HAP-1 (cell line): Measurements from ENCODE around the gene PDE9A.
A peak's percentile ranks its signal among the peaks of the same experiment; 100 is the strongest.

Experiments used
- DNase-seq, 2 experiments: peaks; one replicate each; pipeline ENCODE4 v3.0.0-alpha.2; 2016 to 2020; ENCODE audit warnings: low spot score in 2 of 2
- H3K27me3 ChIP-seq: fragments of 250-450 bp; sonication (Bioruptor Pico); 2 replicates; pipeline ENCODE4 v1.5.1; 2020; ENCODE audit warnings: low read depth, mild to moderate bottlenecking, moderate library complexity
- H3K36me3 ChIP-seq: fragments of 250-450 bp; sonication (Bioruptor Pico); replicated peaks from 2 replicates; pipeline ENCODE4 v1.5.1; 2020; ENCODE audit warnings: mild to moderate bottlenecking
- H3K4me1 ChIP-seq: fragments of 250-450 bp; sonication (Bioruptor Pico); 2 replicates; pipeline ENCODE4 v1.5.1; 2020; ENCODE audit warnings: mild to moderate bottlenecking
- H3K4me3 ChIP-seq: fragments of 250-450 bp; sonication (Bioruptor Pico); 2 replicates; pipeline ENCODE4 v1.5.1; 2020; ENCODE audit warnings: mild to moderate bottlenecking, moderate library complexity
- H3K9me3 ChIP-seq: fragments of 250-450 bp; sonication (Bioruptor Pico); 2 replicates; pipeline ENCODE4 v1.5.1; 2020; ENCODE audit warnings: mild to moderate bottlenecking, moderate library complexity
- in situ Hi-C: fragments of 300-500 bp; cut with MboI; formaldehyde crosslinking; loops from 3 replicates; pipeline ENCODE4 v1.14.3; 2020; ENCODE audit warnings: low sequenced_read_pairs, inconsistent platforms, mixed read lengths

Gene PDE9A

GRCh38 chr21:42670884-42671283 lies 17.5 kb downstream of the PDE9A start:
- in situ Hi-C loops = no loop called here
- Histone ChIP-seq H3K36me3 (no peaks in the 10 kb centered on the region), H3K27me3 (no peaks in the 10 kb centered on the region), H3K4me3 (no peak overlapping the region), H3K9me3 (no peaks in the 10 kb centered on the region), H3K4me1 (peaks cover 4% of the 10 kb centered on the region; the same call in 1 of the 2 replicates)
- no peak for DNase-seq

- no peak overlapping the region for H3K4me3 ChIP-seq
- H3K36me3 ChIP-seq = no peaks in the 10 kb centered on the region
- peaks cover 2% of the 10 kb centered on the region; the same call in 1 of the 2 replicates for H3K27me3 ChIP-seq
- in situ Hi-C loops = no loop called here
- no peak for DNase-seq
- H3K4me1 ChIP-seq = peaks cover 4% of the 10 kb centered on the region; the same call in 1 of the 2 replicates
- no peaks in the 10 kb centered on the region for H3K9me3 ChIP-seq
These were observed 18.6 kb downstream of the PDE9A start for GRCh38 chr21:42671778-42672593.

GRCh38 chr21:42672699-42673458 lies 19.5 kb downstream of the PDE9A start:
- in situ Hi-C loops = no loop called here

GRCh38 chr21:42673633-42674328 lies 20.4 kb downstream of the PDE9A start:
- H3K4me3 ChIP-seq = no peak overlapping the region
- in situ Hi-C loops = no loop called here
- peaks cover 4% of the 10 kb centered on the region; the same call in 1 of the 2 replicates for H3K4me1 ChIP-seq
- H3K27me3 ChIP-seq = peaks cover 17% of the 10 kb centered on the region
- no peaks in the 10 kb centered on the region for H3K36me3 ChIP-seq
- no peaks in the 10 kb centered on the region for H3K9me3 ChIP-seq
- DNase-seq = no peak

More at GRCh38 chr21:42672699-42673458, 19.5 kb downstream of the PDE9A start:
- no peaks in the 10 kb centered on the region for H3K9me3 ChIP-seq
- H3K36me3 ChIP-seq = no peaks in the 10 kb centered on the region
- H3K4me1 ChIP-seq = peaks cover 4% of the 10 kb centered on the region; the same call in 1 of the 2 replicates
- H3K27me3 ChIP-seq = peaks cover 8% of the 10 kb centered on the region
- H3K4me3 ChIP-seq = no peak overlapping the region
- DNase-seq = no peak

GRCh38 chr21:42674351-42674940 lies 21.0 kb downstream of the PDE9A start:
- in situ Hi-C loops = no loop called here
- DNase-seq = peak; percentile 34 to 76
- H3K27me3 ChIP-seq = peaks cover 17% of the 10 kb centered on the region

GRCh38 chr21:42675403-42675802 lies 22.0 kb downstream of the PDE9A start:
- Histone ChIP-seq H3K4me3 (no peak overlapping the region), H3K4me1 (peaks cover 4% of the 10 kb centered on the region; the same call in 1 of the 2 replicates), H3K36me3 (no peaks in the 10 kb centered on the region), H3K9me3 (no peaks in the 10 kb centered on the region), H3K27me3 (peaks cover 17% of the 10 kb centered on the region)
- DNase-seq = no peak
- in situ Hi-C loops = no loop called here

More at GRCh38 chr21:42674351-42674940, 21.0 kb downstream of the PDE9A start:
- H3K4me1 ChIP-seq = peaks cover 4% of the 10 kb centered on the region; the same call in 1 of the 2 replicates
- H3K4me3 ChIP-seq = no peak overlapping the region
- H3K9me3 ChIP-seq = no peaks in the 10 kb centered on the region
- H3K36me3 ChIP-seq = no peaks in the 10 kb centered on the region

DNA sequence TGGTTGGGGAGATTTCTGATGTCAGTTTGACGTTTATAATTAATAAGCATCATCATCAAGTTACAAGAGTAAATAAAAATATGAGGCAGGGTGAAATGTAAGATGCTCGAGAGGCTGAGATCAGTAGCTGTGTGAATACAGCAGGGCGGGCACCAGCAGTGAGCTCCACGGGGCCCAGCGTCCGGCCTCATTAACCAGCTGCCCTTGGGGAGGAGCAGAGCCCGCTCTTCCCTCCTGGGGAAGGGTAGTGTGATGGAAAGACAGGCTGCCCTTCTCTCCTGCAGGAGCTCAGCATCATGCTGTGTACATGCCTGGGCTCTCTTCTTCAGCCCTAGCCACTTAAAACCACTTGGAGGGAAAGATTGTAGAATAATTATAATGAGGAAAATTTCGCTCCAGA lies 23.4 kb downstream of the PDE9A start:
- Histone ChIP-seq H3K4me3 (no peak overlapping the region), H3K36me3 (no peaks in the 10 kb centered on the region), H3K4me1 (peaks cover 4% of the 10 kb centered on the region; the same call in 1 of the 2 replicates), H3K27me3 (peaks cover 17% of the 10 kb centered on the region), H3K9me3 (no peaks in the 10 kb centered on the region)
- in situ Hi-C loops = no loop called here
- no peak for DNase-seq

DNA sequence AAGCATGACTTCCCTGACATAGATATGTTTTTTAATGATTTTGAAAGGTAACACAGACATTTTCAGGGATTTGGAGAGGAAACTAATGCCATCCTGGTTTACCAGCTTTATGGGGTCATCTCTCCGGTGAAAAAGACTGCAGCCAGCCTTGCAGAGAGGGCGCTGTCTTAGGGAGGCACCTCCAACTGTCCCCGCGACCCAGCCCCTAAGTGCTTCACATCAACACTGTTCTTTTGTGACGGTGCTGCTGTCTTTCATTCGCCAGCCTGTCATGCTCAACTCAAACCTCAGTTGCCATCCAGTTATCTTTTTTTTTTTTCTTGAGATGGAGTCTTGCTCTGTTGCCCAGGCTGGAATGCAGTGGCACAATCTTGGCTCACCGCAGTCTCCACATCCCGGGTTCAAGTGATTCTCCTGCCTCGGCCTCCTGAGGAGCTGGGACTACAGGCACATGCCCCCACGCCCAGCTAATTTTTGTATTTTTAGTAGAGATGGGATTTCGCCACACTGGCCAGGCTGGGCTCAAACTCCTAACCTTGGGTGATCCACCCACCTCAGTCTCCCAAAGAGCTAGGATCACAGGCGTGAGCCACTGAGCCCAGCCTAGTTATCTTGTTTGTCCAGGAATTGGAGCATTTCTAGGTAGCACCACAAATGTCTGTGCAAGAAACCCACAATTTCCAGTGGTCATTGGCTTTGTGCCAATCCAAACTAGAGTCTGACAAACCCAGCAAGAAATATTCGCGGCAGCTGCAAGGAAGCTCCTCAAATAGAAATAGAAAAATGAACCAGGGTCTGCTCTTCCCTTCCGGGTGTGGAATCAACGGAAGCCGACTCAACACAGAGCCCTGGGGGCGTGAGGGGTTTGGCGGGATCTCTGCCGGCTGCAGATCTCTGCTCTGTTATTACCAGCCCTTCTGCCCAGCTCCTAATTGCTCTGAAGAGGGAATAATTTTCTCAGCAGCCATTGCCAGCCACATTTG lies 24.2 kb downstream of the PDE9A start:
- in situ Hi-C loops = no loop called here
- H3K4me1 ChIP-seq = peaks cover 4% of the 10 kb centered on the region; the same call in 1 of the 2 replicates
- no peak overlapping the region for H3K4me3 ChIP-seq
- H3K27me3 ChIP-seq = peaks cover 17% of the 10 kb centered on the region
- DNase-seq = no peak
- no peaks in the 10 kb centered on the region for H3K36me3 ChIP-seq
- no peaks in the 10 kb centered on the region for H3K9me3 ChIP-seq

- H3K9me3 ChIP-seq = no peaks in the 10 kb centered on the region
- in situ Hi-C loops = no loop called here
- H3K4me1 ChIP-seq = peaks cover 4% of the 10 kb centered on the region; the same call in 1 of the 2 replicates
- H3K4me3 ChIP-seq = no peak overlapping the region
- no peak for DNase-seq
- peaks cover 17% of the 10 kb centered on the region for H3K27me3 ChIP-seq
- H3K36me3 ChIP-seq = no peaks in the 10 kb centered on the region
These were observed 25.3 kb downstream of the PDE9A start for GRCh38 chr21:42678618-42679295.

DNA sequence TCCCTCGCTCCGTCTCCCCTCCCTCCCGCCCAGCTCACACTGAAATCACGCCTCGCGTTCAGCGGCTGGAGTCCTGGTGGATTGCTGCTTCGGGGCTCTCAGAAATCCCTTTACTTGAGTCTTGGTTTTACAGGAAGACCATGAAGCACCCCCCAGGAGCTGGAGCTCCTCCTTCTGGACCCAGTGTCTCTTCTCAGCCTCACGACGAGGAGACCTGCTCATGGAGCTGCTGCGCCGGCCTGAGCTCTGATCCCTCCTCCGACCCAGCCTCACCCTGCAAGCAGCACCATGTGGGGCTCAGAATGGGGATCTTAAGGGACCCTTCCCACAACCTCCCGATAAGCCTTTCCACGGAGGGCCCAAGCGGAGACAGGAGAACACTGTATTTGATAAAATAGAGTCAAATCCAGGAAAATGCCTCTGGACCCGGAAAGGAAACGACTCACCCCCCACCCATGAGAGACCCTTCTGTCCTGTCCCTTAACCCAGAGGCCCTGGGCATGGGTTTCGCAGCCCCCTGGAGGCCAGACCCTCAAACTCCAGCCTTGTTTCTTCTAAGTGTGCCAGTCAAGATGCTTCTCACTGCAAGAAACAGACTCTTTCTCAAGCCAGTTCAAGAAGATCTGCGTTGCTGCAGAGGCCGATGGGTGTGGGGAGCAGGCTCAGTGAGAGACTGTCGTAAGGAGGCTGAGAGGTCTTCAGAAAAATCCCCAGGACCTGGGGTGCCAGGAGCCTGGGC lies 26.1 kb downstream of the PDE9A start:
- Histone ChIP-seq H3K4me3 (no peak overlapping the region), H3K9me3 (no peaks in the 10 kb centered on the region), H3K36me3 (no peaks in the 10 kb centered on the region), H3K27me3 (peaks cover 17% of the 10 kb centered on the region), H3K4me1 (peaks cover 3% of the 10 kb centered on the region; the same call in 1 of the 2 replicates)
- DNase-seq = no peak
- in situ Hi-C loops = no loop called here

DNA sequence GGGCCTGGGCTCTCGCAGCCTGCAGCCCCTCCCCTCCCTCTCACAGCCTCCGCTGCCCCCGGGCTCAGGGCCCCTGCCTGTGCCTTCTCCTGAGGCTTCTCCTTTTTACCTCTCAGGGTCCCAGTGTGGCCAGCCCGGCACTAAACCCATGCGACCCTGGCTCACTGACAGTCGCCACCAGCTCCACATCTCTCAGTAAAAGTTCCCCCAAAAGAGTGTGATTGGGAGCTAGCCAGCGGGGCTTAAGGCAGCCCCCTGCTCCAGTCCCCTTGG lies 26.6 kb downstream of the PDE9A start:
- Histone ChIP-seq H3K9me3 (no peaks in the 10 kb centered on the region), H3K36me3 (no peaks in the 10 kb centered on the region), H3K4me3 (no peak overlapping the region), H3K27me3 (peaks cover 17% of the 10 kb centered on the region), H3K4me1 (no peaks in the 10 kb centered on the region)
- DNase-seq = no peak
- in situ Hi-C loops = no loop called here

GRCh38 chr21:42680429-42680828 lies 27.0 kb downstream of the PDE9A start:
- Histone ChIP-seq H3K4me1 (no peaks in the 10 kb centered on the region), H3K9me3 (no peaks in the 10 kb centered on the region), H3K36me3 (no peaks in the 10 kb centered on the region), H3K27me3 (peaks cover 17% of the 10 kb centered on the region), H3K4me3 (no peak overlapping the region)
- in situ Hi-C loops = no loop called here
- no peak for DNase-seq
